SK-N-SH (cell line): ENCODE results near the gene NSG2.

ENCODE experiments used
- GABPA ChIP-seq: IDR thresholded peaks from 2 replicates; pipeline ENCODE4 v1.4.0; 2012; ENCODE audit warnings: low read depth, mild to moderate bottlenecking
- RFX5 ChIP-seq: IDR thresholded peaks from 2 replicates; pipeline ENCODE4 v1.6.1; 2012; ENCODE audit warnings: mild to moderate bottlenecking, improper control_type of control experiment, low read length
- TF ChIP-seq, protein P1 (sequence below): fragments of 200-600 bp; sonication (generic); IDR thresholded peaks from 2 replicates; pipeline ENCODE4 v1.6.1; 2017; ENCODE audit warnings: antibody characterized with exemption, mild to moderate bottlenecking, moderate library complexity

DNA sequence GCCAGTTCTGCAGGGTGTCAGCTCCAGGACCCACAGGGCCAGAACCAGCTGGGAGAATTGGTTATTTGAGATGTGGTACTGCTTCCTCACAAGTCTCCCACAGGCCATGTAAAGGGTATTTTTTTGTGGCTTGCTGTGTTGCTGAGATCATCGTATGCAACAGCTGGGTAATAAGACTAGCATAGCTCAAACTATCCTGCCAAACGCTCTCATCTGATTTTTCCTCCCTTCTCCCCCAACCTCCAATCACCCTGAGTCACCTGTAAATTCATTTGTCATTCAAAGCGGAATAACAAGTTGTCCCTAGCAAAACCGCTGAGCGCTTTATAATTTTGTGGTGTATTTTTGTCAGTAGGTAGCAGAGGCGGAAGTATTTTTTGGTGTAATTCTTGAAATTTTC, 63.2 kb downstream of the NSG2 start:
- TF ChIP-seq GABPA: no peak
- TF ChIP-seq, protein P1, sequence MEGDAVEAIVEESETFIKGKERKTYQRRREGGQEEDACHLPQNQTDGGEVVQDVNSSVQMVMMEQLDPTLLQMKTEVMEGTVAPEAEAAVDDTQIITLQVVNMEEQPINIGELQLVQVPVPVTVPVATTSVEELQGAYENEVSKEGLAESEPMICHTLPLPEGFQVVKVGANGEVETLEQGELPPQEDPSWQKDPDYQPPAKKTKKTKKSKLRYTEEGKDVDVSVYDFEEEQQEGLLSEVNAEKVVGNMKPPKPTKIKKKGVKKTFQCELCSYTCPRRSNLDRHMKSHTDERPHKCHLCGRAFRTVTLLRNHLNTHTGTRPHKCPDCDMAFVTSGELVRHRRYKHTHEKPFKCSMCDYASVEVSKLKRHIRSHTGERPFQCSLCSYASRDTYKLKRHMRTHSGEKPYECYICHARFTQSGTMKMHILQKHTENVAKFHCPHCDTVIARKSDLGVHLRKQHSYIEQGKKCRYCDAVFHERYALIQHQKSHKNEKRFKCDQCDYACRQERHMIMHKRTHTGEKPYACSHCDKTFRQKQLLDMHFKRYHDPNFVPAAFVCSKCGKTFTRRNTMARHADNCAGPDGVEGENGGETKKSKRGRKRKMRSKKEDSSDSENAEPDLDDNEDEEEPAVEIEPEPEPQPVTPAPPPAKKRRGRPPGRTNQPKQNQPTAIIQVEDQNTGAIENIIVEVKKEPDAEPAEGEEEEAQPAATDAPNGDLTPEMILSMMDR: no peak
- no peak for TF ChIP-seq RFX5
